Erythroblast (primary cell): Measurements from ENCODE around the gene LCN2.

Experiments used
- DNase-seq, 2 experiments: peaks; one replicate each; lab custom pipeline; 2025; lab: John Stamatoyannopoulos, UW
- GATA1 ChIP-seq: IDR thresholded peaks from 2 replicates; pipeline ENCODE4 v1.6.1; 2011; ENCODE audit warnings: low read depth, mild to moderate bottlenecking, control low read depth, low read length, moderate library complexity
- POLR2A ChIP-seq: IDR thresholded peaks from 2 replicates; pipeline ENCODE4 v1.6.1; 2011; ENCODE audit warnings: mild to moderate bottlenecking, low read length

Gene LCN2

GRCh38 chr9:128187361-128187760 lies 38.1 kb downstream of the LCN2 start:
- TF ChIP-seq GATA1 (no peak), POLR2A (no peak)
- DNase-seq, result no peak

GRCh38 chr9:128188209-128188608 lies 39.0 kb downstream of the LCN2 start:
- no peak for TF ChIP-seq GATA1
- no peak for TF ChIP-seq POLR2A
- DNase-seq, result no peak

GRCh38 chr9:128190013-128190412 lies 40.8 kb downstream of the LCN2 start:
- TF ChIP-seq GATA1 (no peak), POLR2A (no peak)
- peak in 1 of 2 experiments; percentile 15 for DNase-seq

- TF ChIP-seq POLR2A (no peak), GATA1 (no peak)
- peak in 1 of 2 experiments; percentile 43 for DNase-seq
Observed at GRCh38 chr9:128190516-128191405, 41.5 kb downstream of the LCN2 start.

GRCh38 chr9:128191406-128192046 lies 42.3 kb downstream of the LCN2 start, which contains the start of gene CIZ1:
Gene CIZ1, minus strand, starts transcription at chr9:128191572. Its CDS starts 715 bp downstream, at chr9:128190857.
- TF ChIP-seq POLR2A (peak; percentile 66), GATA1 (no peak)
- DNase-seq, result peak; percentile 88 to 92

GRCh38 chr9:128192601-128193371 lies 43.5 kb downstream of the LCN2 start:
- TF ChIP-seq POLR2A (no peak), GATA1 (no peak)
- DNase-seq, result peak; percentile 30 to 33

- TF ChIP-seq POLR2A (no peak), GATA1 (no peak)
- DNase-seq, result no peak
Observed at GRCh38 chr9:128193469-128194096, 44.3 kb downstream of the LCN2 start.

- DNase-seq, result no peak
- TF ChIP-seq GATA1, result no peak
- no peak for TF ChIP-seq POLR2A
Observed at GRCh38 chr9:128201441-128202369, 52.5 kb downstream of the LCN2 start.

- TF ChIP-seq GATA1 (no peak), POLR2A (no peak)
- DNase-seq, result no peak
Observed at GRCh38 chr9:128202648-128203023, 53.4 kb downstream of the LCN2 start.
